HG03095 (cell line): ENCODE data around the gene ESPL1.

Experiments used
- ATAC-seq: cut with Tn5 transposase; IDR thresholded peaks from one replicate; pipeline ENCODE4 v1.9.1; 2021; ENCODE audit warnings: moderate library complexity; ENCODE audit not compliant: unreplicated experiment

The ESPL1 gene

DNA sequence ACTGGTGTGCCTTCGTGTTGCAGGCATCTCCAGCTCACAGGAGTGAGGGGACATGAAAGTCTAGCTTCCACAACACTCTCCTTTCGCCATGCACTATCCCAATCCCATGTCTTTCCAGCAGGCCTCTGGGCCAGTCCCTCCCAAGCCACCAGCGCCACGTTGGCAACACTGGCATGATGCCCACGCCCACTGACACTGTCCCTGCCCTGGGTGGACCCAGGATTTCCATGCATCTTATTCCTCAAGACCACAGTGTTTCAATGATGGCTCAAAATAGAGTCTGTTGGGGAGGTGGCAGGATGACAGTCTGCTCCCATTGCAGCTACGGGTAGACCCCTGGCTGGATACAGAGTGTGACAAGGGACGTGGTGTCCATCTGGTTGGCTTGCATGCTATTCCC is 65.7 kb downstream of the ESPL1 start:
- ATAC-seq = no peak

DNA sequence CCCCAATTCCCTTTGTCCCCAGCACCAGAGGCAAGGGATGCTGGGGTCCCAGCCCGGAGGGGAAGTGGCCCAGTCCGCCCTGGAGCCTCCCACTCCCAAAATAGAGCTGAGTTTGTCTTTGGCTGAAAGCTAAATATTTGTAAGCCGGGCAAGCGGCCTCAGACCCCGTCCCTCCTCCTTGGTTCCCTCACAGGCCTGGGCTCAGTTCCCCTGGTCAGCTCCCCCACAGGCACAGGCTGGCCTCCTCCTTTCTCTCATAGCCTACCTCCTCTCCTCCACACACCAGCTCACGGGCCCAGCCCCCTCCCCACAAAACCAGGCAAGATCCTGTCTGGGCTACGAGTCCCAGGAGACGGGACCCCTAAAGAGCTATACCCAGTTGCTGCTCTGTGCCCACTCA is 66.7 kb downstream of the ESPL1 start:
- no peak for ATAC-seq

DNA sequence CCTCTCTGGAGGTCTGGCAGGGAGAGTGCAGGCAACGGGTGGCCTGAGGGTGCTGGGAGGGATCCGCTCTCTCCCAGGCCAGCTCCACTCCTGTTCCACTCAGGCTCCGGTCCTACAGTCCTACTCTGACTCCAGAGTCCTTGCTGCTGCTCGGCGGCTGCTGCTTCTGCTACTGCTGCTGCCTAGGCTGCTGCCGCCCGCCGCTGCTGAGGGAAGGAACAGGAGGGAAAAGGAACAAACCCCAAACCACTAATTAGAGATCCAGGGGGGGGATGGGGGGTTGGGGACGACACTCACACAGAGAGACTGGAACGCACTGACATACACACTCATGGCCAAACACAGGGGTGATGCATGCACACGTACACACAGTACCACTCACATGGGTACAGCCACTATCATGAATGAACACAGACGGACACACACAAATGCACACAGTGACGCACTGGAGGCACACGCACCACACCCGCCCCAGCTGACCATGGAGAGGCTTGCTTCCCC is 68.1 kb downstream of the ESPL1 start, which contains the start of gene SP7:
TSS of gene SP7 (minus strand) at position 174 of the 501 bp plus-strand sequence. CDS start 708 bp downstream, outside the sequence.
- no peak for ATAC-seq

DNA sequence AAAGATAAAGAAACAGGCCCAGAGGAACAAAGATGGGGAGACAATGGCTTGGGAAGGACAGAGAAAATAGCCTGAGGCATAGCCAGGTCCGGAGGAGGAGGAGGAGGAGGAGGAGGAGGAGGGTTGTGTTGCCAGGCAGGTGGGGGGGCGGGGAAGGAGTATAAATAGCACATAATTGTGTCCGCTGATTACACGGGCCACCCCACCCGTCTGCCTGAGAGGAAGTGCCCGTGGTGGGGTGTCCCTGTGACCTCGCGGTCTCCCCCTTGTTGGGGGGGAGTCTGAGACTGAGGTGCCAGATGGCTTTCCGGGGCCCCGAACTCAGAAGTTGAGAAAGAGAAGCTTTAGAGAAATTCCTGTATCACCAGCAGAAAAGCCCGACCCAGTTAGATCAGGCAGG is 69.9 kb downstream of the ESPL1 start:
- ATAC-seq = no peak

DNA sequence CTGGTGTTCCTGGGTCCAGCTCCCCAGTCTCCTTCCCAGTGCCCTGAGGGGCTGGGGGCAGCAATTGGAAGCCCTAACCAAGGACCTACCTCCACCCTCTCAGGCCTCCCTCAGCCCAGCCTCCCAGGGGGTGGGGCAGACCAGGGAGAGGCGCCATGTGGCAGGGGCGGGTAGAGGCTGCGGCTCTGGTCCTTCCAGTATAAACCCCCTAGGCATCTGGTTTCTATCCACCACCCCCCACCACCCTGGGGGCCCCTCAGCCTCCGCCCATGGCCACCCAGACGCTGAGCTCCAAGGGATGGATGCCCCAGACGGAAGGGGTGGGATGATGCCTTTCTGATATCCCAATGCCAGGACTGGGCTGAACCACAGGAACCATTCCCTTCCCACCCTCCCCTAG is 70.8 kb downstream of the ESPL1 start:
- ATAC-seq = no peak

DNA sequence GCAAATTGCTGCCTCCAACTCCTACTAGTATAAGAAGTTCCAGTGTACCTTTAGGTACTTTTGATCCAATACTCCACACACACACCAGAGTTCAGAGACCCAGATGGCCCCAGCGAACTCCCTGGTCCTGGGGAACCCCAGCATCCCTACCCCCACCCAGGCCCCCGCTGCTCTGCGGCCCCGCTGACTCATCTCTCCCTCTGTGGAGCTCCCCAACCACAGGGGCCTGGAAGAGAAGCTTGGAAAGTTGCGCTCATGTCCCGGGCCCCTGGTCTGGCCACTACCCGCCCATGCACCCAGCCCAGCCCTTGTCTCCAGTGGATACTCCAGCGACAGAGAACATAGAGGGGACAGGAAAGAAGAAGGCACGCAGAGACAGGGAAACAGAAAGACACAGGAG is 72.3 kb downstream of the ESPL1 start:
- no peak for ATAC-seq
